OCI-LY7 (cell line): ENCODE data around the gene CIAO2B. TPM values are rescaled to one million over a fixed set of nuclear protein-coding genes. Genes with fewer than 3 reads are reported as not detected.

ENCODE experiments used
- BruUV-seq: library from RNA; stranded (reverse); fragments of 400-500 nt; replicated peaks from 2 replicates; lab custom pipeline; 2021; lab: Mats Ljungman, UMichigan
- CTCF ChIA-PET: fragments of 300-600 bp; sonication (Branson Sonifier 250); formaldehyde crosslinking; loops from one replicate; lab custom pipeline; 2022; ENCODE audit warnings: antibody characterized with exemption; ENCODE audit not compliant: unreplicated experiment; lab: Charles Lee
- POLR2A ChIA-PET: fragments of 300-600 bp; sonication (Branson Sonifier 250); formaldehyde crosslinking; loops from one replicate; lab custom pipeline; 2022; ENCODE audit warnings: antibody characterized with exemption; lab: Charles Lee
- DNase-seq: peaks from one replicate; pipeline ENCODE4 v3.0.0-alpha.2; 2015; ENCODE audit warnings: low spot score
- H2AFZ ChIP-seq: fragments of 200-600 bp; sonication (generic), shearing (Covaris generic); 2 replicates; pipeline ENCODE4 v1.6.1; 2014; ENCODE audit warnings: mild to moderate bottlenecking, antibody characterized with exemption, low read length, moderate library complexity
- H3K27ac ChIP-seq: fragments of 200-600 bp; sonication (generic); 2 replicates; pipeline ENCODE4 v1.5.1; 2014; ENCODE audit warnings: mixed run types, low read depth, mild to moderate bottlenecking, moderate library complexity, low read length, inconsistent platforms; ENCODE audit not compliant: poor library complexity, severe bottlenecking
- H3K36me3 ChIP-seq: fragments of 200-600 bp; sonication (generic); 2 replicates; pipeline ENCODE4 v1.6.1; 2014; ENCODE audit warnings: mild to moderate bottlenecking, antibody characterized with exemption, low read length, moderate library complexity, mixed read lengths; ENCODE audit not compliant: insufficient read depth
- H3K4me1 ChIP-seq: fragments of 200-600 bp; sonication (generic); 2 replicates; pipeline ENCODE4 v1.5.1; 2014; ENCODE audit warnings: mild to moderate bottlenecking, low read length; ENCODE audit not compliant: insufficient read depth, poor library complexity, severe bottlenecking
- H3K4me2 ChIP-seq: fragments of 200-600 bp; sonication (generic); 2 replicates; pipeline ENCODE4 v1.6.1; 2014; ENCODE audit warnings: mild to moderate bottlenecking, low read length
- H3K4me3 ChIP-seq: fragments of 200-600 bp; sonication (generic); 2 replicates; pipeline ENCODE4 v1.5.1; 2014; ENCODE audit warnings: mild to moderate bottlenecking, low read depth, low read length; ENCODE audit not compliant: poor library complexity, severe bottlenecking
- H3K79me2 ChIP-seq: fragments of 200-600 bp; sonication (generic); 2 replicates; pipeline ENCODE4 v1.6.1; 2016; ENCODE audit warnings: low read depth, mild to moderate bottlenecking, low read length, moderate library complexity, mixed read lengths; ENCODE audit not compliant: insufficient read depth
- H3K9me2 ChIP-seq: fragments of 200-600 bp; sonication (generic); 2 replicates; pipeline ENCODE4 v1.6.1; 2016; ENCODE audit warnings: mild to moderate bottlenecking, low read length, mixed read lengths; ENCODE audit not compliant: insufficient read depth
- H3K9me3 ChIP-seq: fragments of 200-600 bp; sonication (generic); 2 replicates; pipeline ENCODE4 v1.6.1; 2014; ENCODE audit warnings: mild to moderate bottlenecking, mixed run types, low read length, mixed read lengths
- H4K20me1 ChIP-seq: fragments of 200-600 bp; sonication (generic); 2 replicates; pipeline ENCODE4 v1.6.1; 2014; ENCODE audit warnings: mild to moderate bottlenecking, antibody characterized with exemption, low read length, moderate library complexity, mixed read lengths; ENCODE audit not compliant: insufficient read depth
- EZH2phosphoT487 ChIP-seq: fragments of 200-600 bp; sonication (generic); IDR thresholded peaks from 2 replicates; pipeline ENCODE4 v1.6.1; 2018; ENCODE audit warnings: low read depth, borderline replicate concordance, mild to moderate bottlenecking, mixed run types, antibody characterized with exemption, low read length, moderate library complexity, mixed read lengths
- intact Hi-C: fragments of 100-400 bp; cut with micrococcal nuclease; formaldehyde crosslinking; loops from one replicate; pipeline ENCODE4 v1.10.0; 2022; ENCODE audit not compliant: unreplicated experiment
- total RNA-seq, 2 experiments: library from RNA; depleted of rRNA in 1 of 2; stranded (reverse); fragments of >200 nt in 1 of 2; shearing (Covaris generic) in 1 of 2; gene quantifications; 2 replicates each; pipeline ENCODE4 v1.2.3, GENCODE V29; 2014 to 2022
- TF ChIP-seq, protein P1 (sequence below): fragments of 200-600 bp; sonication (generic); conservative IDR thresholded peaks from 2 replicates; pipeline ENCODE4 v1.5.1; 2014; ENCODE audit warnings: mild to moderate bottlenecking, antibody characterized with exemption, low read length, moderate library complexity, mixed read lengths

CIAO2B gene
- total RNA-seq, 2 experiments from 2014 or later = 76.4 to 133 TPM

DNA sequence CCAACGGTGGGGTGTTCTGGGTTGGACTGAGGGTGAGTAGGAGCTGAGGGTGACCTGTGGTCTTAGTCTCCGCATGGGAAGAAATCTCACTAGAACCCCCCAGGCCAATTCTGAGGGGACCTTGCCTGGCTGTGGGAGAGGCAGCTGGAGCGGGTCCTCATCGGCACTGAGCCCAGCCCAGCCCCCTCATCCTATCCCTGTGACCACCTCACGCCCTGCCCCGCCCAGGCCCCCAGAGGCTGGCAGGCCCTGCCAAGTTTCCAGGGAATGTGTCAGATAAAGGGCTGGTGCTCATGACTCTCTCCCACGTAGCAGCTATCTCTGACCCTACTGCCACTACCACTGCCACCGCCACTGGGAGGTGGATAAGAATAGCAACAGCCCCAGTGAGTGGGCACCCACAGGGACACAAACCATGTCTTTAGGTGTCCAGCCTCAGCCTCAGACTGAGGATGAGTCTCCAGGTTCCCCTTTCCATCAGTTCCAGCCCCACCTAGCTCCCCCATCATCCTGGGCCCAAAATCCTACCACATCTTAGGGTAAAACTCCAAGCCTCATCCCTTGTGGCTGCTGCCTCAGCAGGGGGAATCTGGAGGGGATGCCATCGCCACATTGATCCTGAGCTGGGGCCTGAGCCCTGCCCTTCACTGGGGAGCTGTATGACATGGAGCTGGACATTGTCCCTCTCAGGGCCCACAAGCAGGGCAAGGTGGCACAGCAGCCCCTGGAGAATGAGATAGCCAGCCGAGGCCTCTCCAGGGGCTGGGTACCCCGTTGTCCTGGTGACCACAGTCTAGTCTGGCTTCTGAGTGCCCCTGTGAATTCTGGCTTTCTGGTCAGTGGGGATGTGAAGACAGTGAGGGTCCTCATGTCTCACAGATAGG, 30.4 kb downstream of the CIAO2B start:
- no peak overlapping the region for H3K27ac ChIP-seq
- CTCF ChIA-PET = no interaction called here
- intact Hi-C loops = no loop called here
- POLR2A ChIA-PET = no interaction called here
- no peak overlapping the region for H2AFZ ChIP-seq
- no peaks in the 10 kb centered on the region for H3K4me1 ChIP-seq
- no peak overlapping the region for H3K4me3 ChIP-seq
- H3K9me2 ChIP-seq = no peaks in the 10 kb centered on the region
- H3K36me3 ChIP-seq = no peaks in the 10 kb centered on the region
- DNase-seq = no peak
- no peaks in the 10 kb centered on the region for H3K9me3 ChIP-seq
- H4K20me1 ChIP-seq = no peaks in the 10 kb centered on the region
- TF ChIP-seq, protein P1, sequence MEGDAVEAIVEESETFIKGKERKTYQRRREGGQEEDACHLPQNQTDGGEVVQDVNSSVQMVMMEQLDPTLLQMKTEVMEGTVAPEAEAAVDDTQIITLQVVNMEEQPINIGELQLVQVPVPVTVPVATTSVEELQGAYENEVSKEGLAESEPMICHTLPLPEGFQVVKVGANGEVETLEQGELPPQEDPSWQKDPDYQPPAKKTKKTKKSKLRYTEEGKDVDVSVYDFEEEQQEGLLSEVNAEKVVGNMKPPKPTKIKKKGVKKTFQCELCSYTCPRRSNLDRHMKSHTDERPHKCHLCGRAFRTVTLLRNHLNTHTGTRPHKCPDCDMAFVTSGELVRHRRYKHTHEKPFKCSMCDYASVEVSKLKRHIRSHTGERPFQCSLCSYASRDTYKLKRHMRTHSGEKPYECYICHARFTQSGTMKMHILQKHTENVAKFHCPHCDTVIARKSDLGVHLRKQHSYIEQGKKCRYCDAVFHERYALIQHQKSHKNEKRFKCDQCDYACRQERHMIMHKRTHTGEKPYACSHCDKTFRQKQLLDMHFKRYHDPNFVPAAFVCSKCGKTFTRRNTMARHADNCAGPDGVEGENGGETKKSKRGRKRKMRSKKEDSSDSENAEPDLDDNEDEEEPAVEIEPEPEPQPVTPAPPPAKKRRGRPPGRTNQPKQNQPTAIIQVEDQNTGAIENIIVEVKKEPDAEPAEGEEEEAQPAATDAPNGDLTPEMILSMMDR = no peak
- no peak for TF ChIP-seq EZH2phosphoT487
- no TSS peak for BruUV-seq
- no peaks in the 10 kb centered on the region for H3K79me2 ChIP-seq
- no peak overlapping the region for H3K4me2 ChIP-seq

DNA sequence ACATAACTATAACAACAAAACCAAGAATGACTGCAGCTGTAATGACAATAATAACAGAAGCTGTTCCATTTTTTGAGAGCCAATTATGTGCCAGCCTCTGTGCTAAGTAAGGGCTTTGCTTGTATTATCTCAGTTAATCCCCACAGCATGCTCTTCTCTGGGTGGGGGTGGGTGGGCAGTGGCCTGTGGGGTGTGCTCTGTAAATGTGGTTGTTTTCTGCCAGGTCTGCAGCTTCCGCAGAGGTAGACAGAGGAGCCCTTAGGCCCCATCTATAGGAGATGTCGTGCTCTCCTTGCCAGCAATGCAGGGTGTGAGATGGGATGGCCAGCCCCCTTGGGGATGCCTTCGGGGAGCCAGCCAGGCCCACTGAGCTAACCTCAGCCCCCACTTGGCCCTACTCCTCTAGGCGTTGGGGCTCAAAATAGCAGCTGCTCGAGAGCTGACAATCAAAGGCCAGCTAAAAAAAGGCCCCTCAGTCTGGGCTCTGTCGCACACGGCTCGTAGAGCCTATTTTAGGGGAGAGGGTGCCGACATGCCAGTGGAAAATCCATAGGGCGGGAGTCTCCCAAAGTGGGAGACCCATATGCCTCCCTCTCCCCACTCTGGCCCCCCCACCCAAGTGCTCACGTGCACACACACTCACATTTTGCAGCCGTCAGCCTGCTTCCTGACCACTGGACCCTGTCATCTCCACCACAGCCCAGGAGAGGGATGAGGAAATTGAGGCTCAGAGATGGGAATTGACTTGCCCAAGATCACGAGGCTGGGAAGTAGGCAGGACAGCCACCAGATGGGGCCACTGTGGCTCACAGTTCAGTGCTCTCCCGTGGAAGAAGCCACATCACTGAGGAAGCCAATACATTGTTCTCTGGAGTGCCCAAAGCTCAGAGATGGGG, 31.3 kb downstream of the CIAO2B start:
- ChIA-PET POLR2A (no interaction called here), CTCF (interaction anchor here (0.6 kb wide), 1 partner anchor 9 kb away, joined by 5 read pairs; no protein-coding TSS in a partner anchor)
- Histone ChIP-seq H3K9me3 (no peaks in the 10 kb centered on the region), H2AFZ (no peak overlapping the region), H3K36me3 (no peaks in the 10 kb centered on the region), H4K20me1 (no peaks in the 10 kb centered on the region), H3K4me3 (no peak overlapping the region), H3K4me1 (no peaks in the 10 kb centered on the region), H3K9me2 (no peaks in the 10 kb centered on the region), H3K4me2 (no peak overlapping the region), H3K79me2 (no peaks in the 10 kb centered on the region), H3K27ac (no peak overlapping the region)
- intact Hi-C loops = no loop called here
- no peak for DNase-seq
- TF ChIP-seq, protein P1 = no peak
- no TSS peak for BruUV-seq
